H1 (cell line): ENCODE data around the gene CCIN. TPM values are rescaled to one million over a fixed set of nuclear protein-coding genes. Genes with fewer than 3 reads are reported as not detected.

Source experiments
- CTCF ChIA-PET: fragments of 300-600 bp; sonication (Branson Sonifier 250); formaldehyde crosslinking; loops from one replicate; lab custom pipeline; 2021; ENCODE audit not compliant: partially characterized antibody; lab: Charles Lee
- POLR2A ChIA-PET: fragments of 300-600 bp; sonication (Branson Sonifier 250); formaldehyde crosslinking; loops from one replicate; lab custom pipeline; 2021; ENCODE audit warnings: inconsistent platforms; ENCODE audit not compliant: partially characterized antibody; lab: Charles Lee
- DNase-seq, 2 experiments: peaks; one replicate each; pipeline versions ENCODE4 v3.0.0 to v3.0.0-alpha.2; 2010 to 2022; ENCODE audit warnings: low spot score in 2 of 2, low read depth in 1 of 2, mixed read lengths in 1 of 2
- FAIRE-seq: peaks from 2 replicates; lab custom pipeline; 2011; peaks lifted over from hg19 to GRCh38; lab: Jason Lieb, UNC
- H2AFZ ChIP-seq: 2 replicates; pipeline ENCODE4 v1.8.1; 2012; ENCODE audit warnings: low read length, inconsistent platforms
- H2AK5ac ChIP-seq: 2 replicates; pipeline ENCODE4 v1.6.1; 2013; ENCODE audit warnings: low read depth, low read length
- H2BK120ac ChIP-seq: replicated peaks from 2 replicates; pipeline ENCODE3; 2013; ENCODE audit warnings: low read depth, low read length, inconsistent platforms
- H2BK12ac ChIP-seq: 2 replicates; pipeline ENCODE4 v1.6.1; 2013; ENCODE audit warnings: low read depth, low read length
- H2BK15ac ChIP-seq: 2 replicates; pipeline ENCODE4 v1.6.1; 2013; ENCODE audit warnings: low read length
- H2BK20ac ChIP-seq: 2 replicates; pipeline ENCODE4 v1.6.1; 2013; ENCODE audit warnings: low read length
- H2BK5ac ChIP-seq: 2 replicates; pipeline ENCODE4 v1.6.1; 2013; ENCODE audit warnings: low read depth, low read length
- H3K14ac ChIP-seq: 2 replicates; pipeline ENCODE4 v1.6.1; 2013; ENCODE audit warnings: inconsistent platforms; ENCODE audit not compliant: insufficient read length
- H3K18ac ChIP-seq: 2 replicates; pipeline ENCODE4 v1.6.1; 2013; ENCODE audit warnings: low read length; ENCODE audit errors: extremely low read depth
- H3K23ac ChIP-seq: 2 replicates; pipeline ENCODE4 v1.6.1; 2013; ENCODE audit warnings: inconsistent platforms; ENCODE audit not compliant: insufficient read length
- H3K23me2 ChIP-seq: 2 replicates; pipeline ENCODE4 v1.6.1; 2013; ENCODE audit warnings: low read depth, low read length
- H3K27ac ChIP-seq: 2 replicates; pipeline ENCODE4 v1.6.1; 2011; ENCODE audit warnings: low read depth, low read length, inconsistent platforms
- H3K27me3 ChIP-seq, 4 experiments: replicated peaks in 1 of 4; 1 replicate in 1 of 4; 2 replicates in 3 of 4; pipeline versions ENCODE4 v1.6.1 to v1.8.1; 2011 to 2013; ENCODE audit warnings: low read length in 3 of 4, mild to moderate bottlenecking in 3 of 4, inconsistent platforms in 2 of 4, mixed read lengths in 2 of 4, moderate library complexity in 1 of 4; ENCODE audit not compliant: control insufficient read depth in 3 of 4, insufficient read depth in 3 of 4; ENCODE audit errors: extremely low read depth in 1 of 4
- H3K36me3 ChIP-seq, 4 experiments: 2 replicates each; pipeline versions ENCODE4 v1.6.1 to v1.8.1; 2011 to 2013; ENCODE audit warnings: mild to moderate bottlenecking in 4 of 4, low read length in 3 of 4, moderate library complexity in 2 of 4, control low read depth in 1 of 4, inconsistent platforms in 1 of 4; ENCODE audit not compliant: insufficient read depth in 4 of 4, control insufficient read depth in 2 of 4
- H3K4ac ChIP-seq: replicated peaks from 2 replicates; pipeline ENCODE3; 2013; ENCODE audit warnings: low read length, low read depth, mixed read lengths, inconsistent platforms; ENCODE audit not compliant: insufficient read length
- H3K4me1 ChIP-seq, 4 experiments: replicated peaks in 1 of 4; 1 replicate in 1 of 4; 2 replicates in 3 of 4; pipeline versions ENCODE4 v1.6.1 to v1.8.1; 2011 to 2013; ENCODE audit warnings: low read length in 3 of 4, inconsistent platforms in 2 of 4, mixed read lengths in 1 of 4; ENCODE audit not compliant: insufficient read depth in 4 of 4, control insufficient read depth in 3 of 4
- H3K4me2 ChIP-seq, 2 experiments: 2 replicates each; pipeline versions ENCODE4 v1.6.1 to v1.8.1; 2011 to 2013; ENCODE audit warnings: low read depth in 2 of 2, low read length in 2 of 2, control low read depth in 1 of 2, inconsistent platforms in 1 of 2, mild to moderate bottlenecking in 1 of 2; ENCODE audit not compliant: insufficient read depth in 1 of 2
- H3K4me3 ChIP-seq, 4 experiments: fragments of 200-600, 300-600 bp in 1 of 4; sonication (generic), shearing (Covaris generic), sonication (Bioruptor Twin) in 1 of 4; 2 replicates each; pipeline versions ENCODE4 v1.5.1 to v1.8.1; 2011 to 2016; ENCODE audit warnings: low read length in 4 of 4, low read depth in 3 of 4, control low read depth in 2 of 4, inconsistent platforms in 2 of 4, mild to moderate bottlenecking in 2 of 4, mixed read lengths in 1 of 4, moderate library complexity in 1 of 4; ENCODE audit not compliant: insufficient read depth in 2 of 4; ENCODE audit errors: extremely low read depth in 1 of 4
- H3K56ac ChIP-seq: replicated peaks from 2 replicates; pipeline ENCODE3; 2013; ENCODE audit warnings: low read depth, mild to moderate bottlenecking, mixed read lengths, low read length, inconsistent platforms; ENCODE audit not compliant: insufficient read length
- H3K79me1 ChIP-seq: 2 replicates; pipeline ENCODE4 v1.6.1; 2013; ENCODE audit warnings: low read depth, low read length, control low read depth
- H3K79me2 ChIP-seq, 2 experiments: 2 replicates each; pipeline versions ENCODE4 v1.6.1 to v1.8.1; 2012 to 2013; ENCODE audit warnings: low read length in 2 of 2, mild to moderate bottlenecking in 2 of 2, inconsistent platforms in 1 of 2; ENCODE audit not compliant: insufficient read depth in 2 of 2, control insufficient read depth in 1 of 2
- H3K9ac ChIP-seq, 4 experiments: replicated peaks in 1 of 4; 1 replicate in 1 of 4; 2 replicates in 3 of 4; pipeline versions ENCODE4 v1.6.1 to v1.8.1; 2011 to 2013; ENCODE audit warnings: low read depth in 3 of 4, low read length in 3 of 4, control low read depth in 2 of 4, mild to moderate bottlenecking in 2 of 4, moderate library complexity in 2 of 4, inconsistent platforms in 1 of 4; ENCODE audit errors: extremely low read depth in 1 of 4
- H3K9me3 ChIP-seq, 2 experiments: 2 replicates each; pipeline versions ENCODE4 v1.6.1 to v1.8.1; 2012 to 2013; ENCODE audit warnings: mild to moderate bottlenecking in 2 of 2, moderate library complexity in 2 of 2, control low read depth in 1 of 2, inconsistent platforms in 1 of 2, low read depth in 1 of 2, low read length in 1 of 2, mixed read lengths in 1 of 2; ENCODE audit not compliant: insufficient read depth in 2 of 2
- H4K20me1 ChIP-seq, 2 experiments: replicated peaks in 1 of 2; 2 replicates each; pipeline versions ENCODE3 to v1.8.1; 2011 to 2013; ENCODE audit warnings: inconsistent platforms in 2 of 2, low read length in 2 of 2, mild to moderate bottlenecking in 1 of 2; ENCODE audit not compliant: insufficient read depth in 2 of 2, control insufficient read depth in 1 of 2
- H4K5ac ChIP-seq: 2 replicates; pipeline ENCODE4 v1.6.1; 2013; ENCODE audit warnings: low read length, low read depth, mixed read lengths, inconsistent platforms; ENCODE audit not compliant: insufficient read length
- H4K8ac ChIP-seq: 2 replicates; pipeline ENCODE4 v1.8.0; 2013; ENCODE audit warnings: mild to moderate bottlenecking, moderate library complexity, low read length, inconsistent platforms; ENCODE audit not compliant: insufficient read depth; ENCODE audit errors: extremely low read depth
- H4K91ac ChIP-seq: replicated peaks from 2 replicates; pipeline ENCODE3; 2013; ENCODE audit warnings: low read length, mixed read lengths, inconsistent platforms; ENCODE audit not compliant: insufficient read length
- CEBPB ChIP-seq: IDR thresholded peaks from 2 replicates; pipeline ENCODE4 v1.6.1; 2012; ENCODE audit warnings: low read depth, low read length
- JUN ChIP-seq: IDR thresholded peaks from 2 replicates; pipeline ENCODE4 v1.6.1; 2011; ENCODE audit warnings: low read depth, mild to moderate bottlenecking, improper control_type of control experiment, low read length
- RBBP5 ChIP-seq: IDR thresholded peaks from 2 replicates; pipeline ENCODE4 v1.7.1; 2012; ENCODE audit warnings: low read depth, mild to moderate bottlenecking, inconsistent platforms, low read length, moderate library complexity, borderline replicate concordance
- SIRT6 ChIP-seq: IDR thresholded peaks from one replicate; pipeline ENCODE4 v1.7.1; 2012; ENCODE audit warnings: low read length, inconsistent platforms
- TAF1 ChIP-seq: IDR thresholded peaks from 2 replicates; pipeline ENCODE4 v1.6.1; 2011; ENCODE audit warnings: mild to moderate bottlenecking, low read depth, low read length
- WGBS, 2 experiments: shearing (Covaris generic) in 1 of 2; methylation state at CpG; one replicate each; pipeline versions ENCODE4 v1.1.6 to v1.1.7; 2013 to 2015; ENCODE audit warnings: low lambda C conversion rate in 2 of 2, mixed read lengths in 2 of 2, inconsistent platforms in 1 of 2, low coverage in 1 of 2, missing lambda C conversion rate in 1 of 2; ENCODE audit not compliant: insufficient replicate concordance in 2 of 2, insufficient coverage in 1 of 2, insufficient read length in 1 of 2; ENCODE audit errors: extremely low coverage in 1 of 2, missing lambda C conversion rate in 1 of 2; 5-methylcytosine and 5-hydroxymethylcytosine counted together
- polyA plus RNA-seq, 7 experiments: library from polyadenylated mRNA; depleted of rRNA in 3 of 7; stranded (reverse) in 5 of 7; unstranded in 2 of 7; fragments of >200 nt in 5 of 7; fragments of 200-250 nt in 2 of 7; gene quantifications; 1 replicate in 5 of 7; 2 replicates in 1 of 7; 4 replicates in 1 of 7; pipeline versions ENCODE4 v1.2.1 to v1.2.3, GENCODE V29; 2011 to 2013; ENCODE audit warnings: missing spikeins in 2 of 7, mixed read lengths in 2 of 7
- total RNA-seq: library from RNA; stranded (reverse); fragmentation: NEBNext Ultra II Directional; extraction: Animal tissue kit (Norgen Biotek cat#: 25700); gene quantifications from 2 replicates; pipeline ENCODE4 v1.2.1, GENCODE V29; 2021
- TF ChIP-seq, protein P1 (sequence below): IDR thresholded peaks from 2 replicates; pipeline ENCODE4 v1.6.1; 2012; ENCODE audit warnings: inconsistent platforms

CCIN gene
- total and polyA plus RNA-seq, 2 of the 8 experiments (the other 6 are each of a cell fraction or from before 2014, with no cell fraction given), result 0.19 to 0.21 TPM

GRCh38 chr9:36210722-36211121 lies 41.5 kb downstream of the CCIN start:
- Histone ChIP-seq H3K23me2 (no peaks in the 10 kb centered on the region), H3K56ac (no peak overlapping the region), H4K8ac (no peak overlapping the region), H3K4me1 (no peaks in the 10 kb centered on the region; a peak in 1 of 7 replicates), H3K4ac (no peak overlapping the region), H2BK20ac (no peak overlapping the region), H2BK120ac (no peak overlapping the region), H2AK5ac (no peak overlapping the region), H3K18ac (no peak overlapping the region), H2BK5ac (no peak overlapping the region), H3K27ac (no peak overlapping the region), H4K20me1 (peaks cover 10 to 38% of the 10 kb centered on the region in 2 experiments), H3K14ac (no peak overlapping the region), H2BK12ac (no peak overlapping the region), H2AFZ (no peak overlapping the region), H4K91ac (no peak overlapping the region), H3K4me3 (no peak overlapping the region), H3K79me2 (peaks cover 3 to 59% of the 10 kb centered on the region in 2 experiments; a peak in 2 of 4 replicates), H3K4me2 (no peak overlapping the region), H3K9ac (no peak overlapping the region), H3K9me3 (no peaks in the 10 kb centered on the region), H3K36me3 (peaks cover 20 to 78% (median 55%) of the 10 kb centered on the region in 4 experiments), H3K23ac (no peak overlapping the region), H4K5ac (no peak overlapping the region), H2BK15ac (no peak overlapping the region), H3K79me1 (peaks cover 15% of the 10 kb centered on the region), H3K27me3 (no peaks in the 10 kb centered on the region)
- TF ChIP-seq TAF1, result no peak
- no peak for TF ChIP-seq SIRT6
- TF ChIP-seq RBBP5, result no peak
- no peak for TF ChIP-seq CEBPB
- TF ChIP-seq, protein P1, sequence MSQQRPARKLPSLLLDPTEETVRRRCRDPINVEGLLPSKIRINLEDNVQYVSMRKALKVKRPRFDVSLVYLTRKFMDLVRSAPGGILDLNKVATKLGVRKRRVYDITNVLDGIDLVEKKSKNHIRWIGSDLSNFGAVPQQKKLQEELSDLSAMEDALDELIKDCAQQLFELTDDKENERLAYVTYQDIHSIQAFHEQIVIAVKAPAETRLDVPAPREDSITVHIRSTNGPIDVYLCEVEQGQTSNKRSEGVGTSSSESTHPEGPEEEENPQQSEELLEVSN, result no peak
- TF ChIP-seq JUN, result no peak
- WGBS, 2 experiments, result 94% methylated on average over 8 of the region's 8 CpGs; no CpG with 5 or more reads in 1 of the 2 experiments
- ChIA-PET POLR2A (interaction anchor here (1.0 to 2.9 kb wide), 4 partner anchors 9 to 118 kb away, joined by 3 to 9 read pairs (median 5); no protein-coding TSS in a partner anchor), CTCF (interaction anchor here (0.9 to 1.1 kb wide), 4 partner anchors 12 to 133 kb away, joined by 3 to 4 read pairs (median 3); no protein-coding TSS in a partner anchor)
- FAIRE-seq (no peak), DNase-seq (no peak)
